Head of caudate nucleus (tissue), 42 donors: Measurements from ENCODE around the gene RSPH1.

ENCODE experiments used
- DNase-seq, 42 donors: peaks; one replicate each; pipeline versions ENCODE4 v3.0.0 to v3.0.0-alpha.2; 2020 to 2021; ENCODE audit warnings: mixed read lengths in 7 of 42
- intact Hi-C: fragments of 100-400 bp; cut with DNase I; formaldehyde crosslinking; loops from one replicate; pipeline ENCODE4 v1.15.0; 2022

The RSPH1 gene

GRCh38 chr21:42496120-42496838 is at the start of gene RSPH1:
RSPH1 (minus strand) TSS chr21:42496224; CDS start chr21:42496186, 38 bp downstream.
- DNase-seq: peak; percentile 100
- intact Hi-C loops: no loop called here

- intact Hi-C loops: no loop called here
- no peak for DNase-seq
Observed at GRCh38 chr21:42545745-42546144, 49.7 kb upstream of the RSPH1 start.

GRCh38 chr21:42545317-42545716 is 49.3 kb upstream of the RSPH1 start:
- intact Hi-C loops: no loop called here
- no peak for DNase-seq

- DNase-seq: no peak
- intact Hi-C loops: no loop called here
Observed at GRCh38 chr21:42544544-42544943, 48.5 kb upstream of the RSPH1 start.

- intact Hi-C loops: no loop called here
Observed at GRCh38 chr21:42543106-42543847, 47.3 kb upstream of the RSPH1 start.

GRCh38 chr21:42542596-42542995 is 46.6 kb upstream of the RSPH1 start:
- DNase-seq: peak in 1 of 42 donors; percentile 30
- intact Hi-C loops: no loop called here

More at GRCh38 chr21:42543106-42543847, 47.3 kb upstream of the RSPH1 start:
- DNase-seq: peak in 3 of 42 donors; percentile 17 to 25 (median 19)

GRCh38 chr21:42542196-42542595 is 46.2 kb upstream of the RSPH1 start:
- peak in 1 of 42 donors; percentile 18 for DNase-seq
- intact Hi-C loops: no loop called here

GRCh38 chr21:42541618-42542017 is 45.6 kb upstream of the RSPH1 start:
- no peak for DNase-seq
- intact Hi-C loops: no loop called here

- DNase-seq: peak in 1 of 42 donors; percentile 2
- intact Hi-C loops: no loop called here
Observed at GRCh38 chr21:42541174-42541573, 45.1 kb upstream of the RSPH1 start.

GRCh38 chr21:42540396-42540795 is 44.4 kb upstream of the RSPH1 start:
- peak in 1 of 42 donors; percentile 26 for DNase-seq
- intact Hi-C loops: no loop called here

- no peak for DNase-seq
- intact Hi-C loops: no loop called here
Observed at GRCh38 chr21:42539931-42540343, 43.9 kb upstream of the RSPH1 start.

- intact Hi-C loops: no loop called here
- DNase-seq: peak in 1 of 42 donors; percentile 30
Observed at GRCh38 chr21:42539342-42539741, 43.3 kb upstream of the RSPH1 start.

GRCh38 chr21:42538479-42539275 is 42.7 kb upstream of the RSPH1 start:
- intact Hi-C loops: no loop called here
- DNase-seq: peak in 1 of 42 donors; percentile 3

- DNase-seq: peak in 2 of 42 donors; percentile 9 to 17
- intact Hi-C loops: no loop called here
Observed at GRCh38 chr21:42537106-42537742, 41.2 kb upstream of the RSPH1 start.

GRCh38 chr21:42536601-42537000 is 40.6 kb upstream of the RSPH1 start:
- intact Hi-C loops: no loop called here
- peak in 2 of 42 donors; percentile 10 to 13 for DNase-seq

- DNase-seq: peak in 5 of 42 donors; percentile 10 to 43 (median 28)
- intact Hi-C loops: no loop called here
Observed at GRCh38 chr21:42535602-42536171, 39.7 kb upstream of the RSPH1 start.

- peak in 23 of 42 donors; percentile 10 to 66 (median 41) for DNase-seq
- intact Hi-C loops: no loop called here
Observed at GRCh38 chr21:42534421-42535378, 38.7 kb upstream of the RSPH1 start.

- intact Hi-C loops: no loop called here
Observed at GRCh38 chr21:42533963-42534355, 37.9 kb upstream of the RSPH1 start.

More at GRCh38 chr21:42533963-42534355, 37.9 kb upstream of the RSPH1 start:
- peak in 2 of 42 donors; percentile 12 to 13 for DNase-seq
